Common myeloid progenitor, CD34-positive (primary cell): ENCODE results near the gene DDX10.

Experiments used
- CTCF ChIA-PET: fragments of 350-600 bp; sonication (Branson Sonifier 250); formaldehyde crosslinking; loops from one replicate; lab custom pipeline; 2021; ENCODE audit warnings: antibody characterized with exemption; lab: Charles Lee
- POLR2A ChIA-PET: fragments of 350-600 bp; sonication (Branson Sonifier 250); formaldehyde crosslinking; loops from one replicate; lab custom pipeline; 2021; ENCODE audit warnings: antibody characterized with exemption; lab: Charles Lee
- DNase-seq, 3 donors: peaks; one replicate each; pipeline versions ENCODE4 v3.0.0 to v3.0.0-alpha.2; 2013
- H3K27ac ChIP-seq, 2 experiments: 1 replicate in 1 of 2; 2 replicates in 1 of 2; pipeline ENCODE4 v1.7.0; 2013; ENCODE audit warnings: inconsistent platforms in 2 of 2, low read length in 2 of 2, mild to moderate bottlenecking in 2 of 2, low read depth in 1 of 2, moderate library complexity in 1 of 2; ENCODE audit not compliant: severe bottlenecking in 2 of 2, insufficient read depth in 1 of 2, poor library complexity in 1 of 2
- H3K27me3 ChIP-seq, 5 experiments: replicated peaks in 2 of 5; 1 replicate in 3 of 5; 2 replicates in 2 of 5; pipeline versions ENCODE4 v1.6.1 to v1.7.0; 2013; ENCODE audit warnings: low read length in 4 of 5, mild to moderate bottlenecking in 2 of 5, moderate library complexity in 2 of 5, inconsistent platforms in 1 of 5; ENCODE audit not compliant: insufficient read depth in 5 of 5, control insufficient read depth in 4 of 5
- H3K36me3 ChIP-seq, 4 experiments: 1 replicate in 2 of 4; 2 replicates in 2 of 4; pipeline versions ENCODE4 v1.6.1 to v1.7.0; 2013; ENCODE audit warnings: low read length in 3 of 4, control low read depth in 1 of 4, mild to moderate bottlenecking in 1 of 4; ENCODE audit not compliant: control insufficient read depth in 4 of 4, insufficient read depth in 4 of 4
- H3K4me1 ChIP-seq, 4 experiments: 1 replicate in 3 of 4; 2 replicates in 1 of 4; pipeline versions ENCODE4 v1.6.1 to v1.7.1; 2013; ENCODE audit warnings: low read length in 3 of 4, mild to moderate bottlenecking in 3 of 4, control low read depth in 1 of 4, inconsistent platforms in 1 of 4, moderate library complexity in 1 of 4; ENCODE audit not compliant: control insufficient read depth in 4 of 4, insufficient read depth in 4 of 4; ENCODE audit errors: control extremely low read depth in 1 of 4
- H3K4me3 ChIP-seq, 7 experiments: 1 replicate in 4 of 7; 2 replicates in 3 of 7; pipeline versions ENCODE4 v1.5.1 to v1.7.0; 2013; ENCODE audit warnings: mild to moderate bottlenecking in 7 of 7, low read length in 6 of 7, moderate library complexity in 6 of 7, inconsistent platforms in 2 of 7, low read depth in 2 of 7, control low read depth in 1 of 7; ENCODE audit not compliant: insufficient read depth in 4 of 7, control insufficient read depth in 1 of 7; ENCODE audit errors: extremely low read depth in 1 of 7
- H3K9me3 ChIP-seq, 5 experiments: 1 replicate in 4 of 5; 2 replicates in 1 of 5; pipeline versions ENCODE4 v1.6.1 to v1.7.1; 2013; ENCODE audit warnings: low read length in 4 of 5, mild to moderate bottlenecking in 2 of 5, inconsistent platforms in 1 of 5, low read depth in 1 of 5, moderate library complexity in 1 of 5; ENCODE audit not compliant: control insufficient read depth in 4 of 5, insufficient read depth in 2 of 5; ENCODE audit errors: control extremely low read depth in 1 of 5
- WGBS: methylation state at CpG from one replicate; pipeline ENCODE4 v1.1.5; 2013; ENCODE audit not compliant: insufficient coverage; 5-methylcytosine and 5-hydroxymethylcytosine counted together

The DDX10 gene

DNA sequence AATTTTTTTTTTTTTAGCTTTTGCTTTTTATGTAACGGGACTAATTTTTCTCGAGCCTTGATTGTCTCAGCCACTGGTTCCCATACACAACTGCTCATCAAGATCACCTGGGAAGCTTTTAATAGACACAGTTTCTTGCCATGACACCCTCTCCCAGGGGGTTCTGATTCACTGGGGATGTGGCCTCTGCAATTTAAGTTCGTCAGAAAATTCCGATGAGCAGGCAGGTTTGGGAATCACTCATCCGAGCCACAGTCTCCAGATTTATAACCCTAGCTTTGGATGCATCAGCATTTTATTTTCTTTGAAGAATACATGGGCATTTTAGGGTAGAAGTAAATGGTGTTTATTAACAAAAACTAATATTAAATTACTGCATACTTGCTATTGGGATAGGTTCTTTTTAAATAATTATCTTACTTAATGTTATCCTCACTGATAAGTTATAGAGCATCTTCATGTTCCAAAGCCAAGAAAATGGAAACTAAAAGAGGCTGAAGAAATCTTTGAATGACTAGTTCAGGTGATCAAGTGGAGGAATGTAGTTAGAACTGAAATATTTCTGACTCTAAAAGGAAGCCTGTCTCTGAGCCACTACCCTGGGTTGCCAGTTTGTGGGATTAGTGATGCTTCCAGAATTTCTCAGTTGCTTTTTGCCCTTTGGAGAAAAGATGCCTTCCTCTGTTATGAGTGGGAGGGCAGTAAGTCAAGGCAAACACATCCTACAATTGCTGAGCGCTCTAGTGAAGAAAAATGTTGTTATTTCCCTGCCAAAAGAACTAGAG lies 319.0 kb downstream of the DDX10 start:
- Histone ChIP-seq H3K4me1 (peaks cover 0 to 2% (median under 1%) of the 10 kb centered on the region in 4 experiments), H3K4me3 (no peak overlapping the region), H3K27me3 (no peaks in the 10 kb centered on the region), H3K27ac (no peak overlapping the region), H3K36me3 (no peaks in the 10 kb centered on the region), H3K9me3 (no peaks in the 10 kb centered on the region)
- CTCF ChIA-PET: interaction anchor here (1.1 kb wide), 1 partner anchor 143 kb away, joined by 3 read pairs; no protein-coding TSS in a partner anchor
- POLR2A ChIA-PET: interaction anchor here (0.6 kb wide), 1 partner anchor 266 kb away, joined by 4 read pairs; no protein-coding TSS in a partner anchor
- DNase-seq: no peak
- WGBS: 100% methylated on average over 4 of the region's 6 CpGs

DNA sequence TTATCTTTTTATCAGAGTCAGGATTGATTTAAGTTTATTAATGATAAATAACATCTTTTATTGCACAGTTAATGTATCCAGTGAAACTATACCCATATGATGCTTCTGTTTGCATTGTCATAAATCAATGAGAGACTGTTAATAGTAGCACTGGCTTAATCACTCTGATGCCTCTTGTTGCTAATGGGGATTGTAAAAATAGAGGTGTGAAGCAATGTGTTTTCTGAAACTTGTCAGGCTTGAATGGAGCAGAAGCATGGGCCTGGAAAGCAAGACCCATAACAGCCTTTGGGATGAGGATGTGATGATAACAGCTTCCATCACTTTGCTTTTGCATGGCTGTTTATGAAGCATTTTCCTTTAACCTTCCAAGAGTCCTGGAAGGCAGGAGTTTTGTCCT lies 319.7 kb downstream of the DDX10 start:
- Histone ChIP-seq H3K27me3 (no peaks in the 10 kb centered on the region), H3K4me3 (no peak overlapping the region), H3K36me3 (no peaks in the 10 kb centered on the region), H3K27ac (no peak overlapping the region), H3K4me1 (peaks cover 0 to 2% (median under 1%) of the 10 kb centered on the region in 4 experiments), H3K9me3 (peaks cover 0 to 1% (median 0%) of the 10 kb centered on the region in 5 experiments)
- ChIA-PET POLR2A (no interaction called here), CTCF (no interaction called here)
- no peak for DNase-seq

GRCh38 chr11:108985236-108985944 lies 320.5 kb downstream of the DDX10 start:
- ChIA-PET CTCF (no interaction called here), POLR2A (no interaction called here)
- peak in 2 of 3 donors; percentile 9 to 10 for DNase-seq
- Histone ChIP-seq H3K36me3 (no peaks in the 10 kb centered on the region), H3K9me3 (peaks cover 0 to 6% (median 2%) of the 10 kb centered on the region in 5 experiments), H3K4me3 (no peak overlapping the region), H3K4me1 (peaks cover 0 to 2% (median under 1%) of the 10 kb centered on the region in 4 experiments), H3K27me3 (no peaks in the 10 kb centered on the region), H3K27ac (no peak overlapping the region)
- WGBS: no CpG with 5 or more reads among the region's 3 CpGs

DNA sequence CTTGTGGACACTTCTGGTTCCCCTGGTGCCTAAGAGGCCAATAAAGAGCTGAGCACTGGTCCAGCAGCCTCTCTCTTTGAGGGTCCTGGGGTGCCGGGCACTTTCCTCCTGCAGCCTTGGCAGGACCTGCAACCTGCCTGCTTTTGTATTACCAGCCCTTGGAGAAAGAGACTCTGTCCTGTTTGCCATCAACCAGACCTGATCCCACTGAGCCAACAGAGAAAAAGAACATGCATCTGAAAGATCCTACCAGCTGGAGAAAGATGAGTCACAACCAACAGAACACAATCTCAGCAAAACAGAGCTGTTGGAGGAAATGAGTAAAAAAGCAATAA lies 321.0 kb downstream of the DDX10 start:
- H3K4me1 ChIP-seq: peaks cover 0 to 2% (median under 1%) of the 10 kb centered on the region in 4 experiments
- H3K4me3 ChIP-seq: no peak overlapping the region
- ChIA-PET POLR2A (no interaction called here), CTCF (no interaction called here)
- H3K9me3 ChIP-seq: peaks cover 0 to 6% (median 2%) of the 10 kb centered on the region in 5 experiments
- no CpG with 5 or more reads among the region's 1 CpG for whole genome bisulfite sequencing
- H3K36me3 ChIP-seq: no peaks in the 10 kb centered on the region
- H3K27me3 ChIP-seq: no peaks in the 10 kb centered on the region
- DNase-seq: peak in 2 of 3 donors; percentile 1 to 10
- no peak overlapping the region for H3K27ac ChIP-seq
